HCEC 1CT (cell line): ENCODE results near the gene UQCC2.

Experiments
- DNase-seq: peaks from one replicate; pipeline ENCODE4 v3.0.0-alpha.2; 2017

UQCC2 gene

DNA sequence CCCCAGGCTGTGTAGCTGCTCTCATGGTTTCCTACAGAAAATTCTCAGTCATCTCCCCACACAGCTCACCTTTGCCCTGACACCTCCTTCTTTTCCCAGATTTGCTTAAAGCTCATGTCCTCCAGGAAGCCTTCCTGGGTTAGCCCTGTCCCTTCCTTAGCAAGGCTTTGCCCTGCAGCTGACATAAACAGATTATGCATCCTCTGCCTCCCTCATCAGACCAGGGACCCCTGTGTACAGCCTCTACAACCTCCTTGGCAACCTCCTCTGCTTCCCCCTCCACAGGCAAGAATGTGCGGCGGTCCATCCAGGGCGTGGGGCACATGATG, 39.8 kb downstream of the UQCC2 start:
- DNase-seq: no peak

GRCh38 chr6:33670971-33671743, 40.3 kb downstream of the UQCC2 start:
- no peak for DNase-seq

GRCh38 chr6:33670086-33670660, 41.3 kb downstream of the UQCC2 start:
- DNase-seq: no peak

GRCh38 chr6:33668914-33669313, 42.6 kb downstream of the UQCC2 start:
- no peak for DNase-seq

- DNase-seq: no peak
These were observed 43.2 kb downstream of the UQCC2 start for GRCh38 chr6:33668328-33668727.

- no peak for DNase-seq
These were observed 43.7 kb downstream of the UQCC2 start for GRCh38 chr6:33667776-33668175.

DNA sequence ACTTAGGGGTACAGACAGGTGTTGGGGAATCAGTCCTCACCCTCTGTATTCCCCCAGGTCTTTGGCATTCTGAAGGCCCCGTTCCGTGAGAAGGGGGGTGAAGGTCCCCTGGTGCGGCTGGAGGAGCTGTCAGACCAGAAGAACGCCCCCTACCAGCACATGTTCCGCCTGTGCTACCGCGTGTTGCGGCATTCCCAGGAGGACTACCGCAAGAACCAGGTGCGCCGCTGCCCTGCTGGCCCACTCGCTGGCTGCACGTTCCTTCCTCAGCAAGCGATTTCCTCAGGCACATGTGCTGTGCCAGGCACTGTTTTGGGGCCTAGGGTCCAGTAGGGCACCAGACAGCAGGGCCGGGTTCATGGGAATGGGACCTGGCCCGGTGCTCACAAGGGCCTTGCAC, 44.4 kb downstream of the UQCC2 start:
- DNase-seq: no peak

GRCh38 chr6:33665957-33666356, 45.5 kb downstream of the UQCC2 start:
- DNase-seq: no peak

GRCh38 chr6:33664506-33665057, 46.9 kb downstream of the UQCC2 start:
- DNase-seq: no peak

DNA sequence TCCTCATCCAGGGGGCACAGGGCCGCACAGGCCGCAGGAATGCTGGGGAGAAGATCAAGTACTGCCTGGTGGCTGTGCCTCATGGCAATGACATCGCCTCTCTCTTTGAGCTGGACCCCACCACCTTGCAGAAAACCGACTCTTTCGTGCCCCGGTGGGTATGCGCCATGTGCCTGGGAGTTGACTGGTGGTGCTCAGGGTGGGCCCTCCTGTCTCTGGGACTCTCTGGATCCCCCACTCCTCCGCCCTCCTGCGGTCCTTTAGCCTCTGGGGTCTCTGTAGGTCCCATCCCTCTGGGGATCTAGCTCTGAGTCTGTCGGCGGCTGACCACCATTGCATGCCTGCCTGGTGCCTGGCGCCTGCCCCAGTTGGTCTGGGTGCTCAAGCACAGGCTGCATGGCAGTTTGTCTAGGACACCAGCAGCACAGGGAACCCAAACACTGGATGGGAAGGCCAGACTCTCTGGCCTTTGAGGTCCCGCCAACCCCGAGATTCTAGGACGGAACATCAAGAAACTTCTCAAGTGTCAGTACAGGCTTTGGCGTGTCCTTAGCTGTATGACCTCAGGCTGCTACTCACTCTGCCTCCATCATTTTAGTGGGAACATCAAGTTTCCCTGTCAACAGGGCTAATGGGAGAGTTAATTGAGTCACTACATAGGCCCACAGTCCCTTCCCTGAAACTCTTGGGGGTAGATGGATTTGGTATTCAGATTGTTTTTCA, 47.6 kb downstream of the UQCC2 start:
- no peak for DNase-seq

DNA sequence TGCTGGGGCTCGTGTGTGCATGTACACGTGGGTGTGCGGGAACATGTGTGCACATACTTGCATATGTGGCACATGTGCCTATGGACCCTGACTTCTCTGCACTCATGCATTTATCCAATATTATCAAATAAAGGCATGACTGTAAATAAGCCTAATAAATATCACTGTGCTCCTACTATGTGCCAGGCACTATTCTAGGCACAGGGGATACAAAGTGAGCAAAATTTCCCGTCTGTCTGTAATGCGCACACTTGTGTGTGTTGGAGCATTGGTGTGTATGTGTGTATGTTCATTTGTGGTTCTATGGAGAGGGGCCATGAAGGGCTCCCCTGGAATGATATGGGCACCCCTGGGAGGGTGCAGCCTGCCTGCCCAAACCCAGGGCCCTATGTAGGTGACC, 48.5 kb downstream of the UQCC2 start:
- no peak for DNase-seq

DNA sequence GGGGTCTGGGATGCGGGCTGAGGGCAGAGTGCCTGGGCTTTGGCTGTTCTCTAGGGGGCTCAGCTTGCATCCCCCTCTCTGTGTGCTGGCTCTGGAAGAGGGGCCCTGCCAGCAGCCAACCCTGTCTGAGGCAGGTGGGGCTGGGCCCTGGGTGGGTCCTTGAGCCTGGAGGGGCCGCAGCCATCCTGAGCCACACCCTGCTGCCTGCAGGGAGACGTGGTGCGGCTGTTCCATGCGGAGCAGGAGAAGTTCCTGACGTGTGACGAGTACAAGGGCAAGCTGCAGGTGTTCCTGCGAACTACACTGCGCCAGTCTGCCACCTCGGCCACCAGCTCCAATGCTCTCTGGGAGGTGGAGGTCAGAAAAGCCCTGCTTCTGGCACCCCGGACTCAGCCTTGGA, 49.2 kb downstream of the UQCC2 start:
- DNase-seq: no peak

DNA sequence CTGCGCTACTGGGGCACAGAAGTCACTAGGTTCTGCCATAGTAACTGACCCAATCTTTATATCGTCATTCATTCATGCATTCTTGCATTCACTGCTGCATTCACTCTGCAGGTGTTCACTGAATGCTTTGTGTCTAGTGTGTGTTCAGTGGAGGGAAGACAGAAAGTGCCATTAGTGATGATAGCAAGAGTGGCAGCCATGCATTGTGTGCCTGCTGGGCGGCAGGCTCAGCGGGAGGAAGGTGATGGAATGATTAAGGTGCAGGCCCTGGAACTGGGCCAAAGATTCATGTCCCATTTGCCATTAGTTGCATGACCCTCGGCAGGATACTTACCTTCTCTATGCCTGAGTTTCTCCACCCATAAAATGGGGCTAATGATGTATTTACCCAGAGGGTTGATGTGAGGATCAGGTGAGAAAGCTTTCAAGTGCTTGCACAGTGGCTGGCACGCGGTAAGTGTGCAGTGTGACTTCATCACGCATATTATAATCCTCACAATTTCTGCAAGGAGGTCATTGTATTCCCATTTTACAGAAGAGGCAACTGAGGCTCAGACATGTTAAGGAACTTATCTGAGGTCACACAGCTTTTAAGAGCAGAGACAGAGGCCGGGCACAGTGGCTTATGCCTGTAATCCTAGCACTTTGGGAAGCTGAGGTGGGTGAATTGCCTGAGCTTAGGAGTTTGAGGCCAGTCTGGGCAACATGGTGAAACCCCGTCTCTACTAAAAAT, 50.2 kb downstream of the UQCC2 start:
- no peak for DNase-seq

GRCh38 chr6:33659986-33660385, 51.5 kb downstream of the UQCC2 start:
- DNase-seq: no peak

DNA sequence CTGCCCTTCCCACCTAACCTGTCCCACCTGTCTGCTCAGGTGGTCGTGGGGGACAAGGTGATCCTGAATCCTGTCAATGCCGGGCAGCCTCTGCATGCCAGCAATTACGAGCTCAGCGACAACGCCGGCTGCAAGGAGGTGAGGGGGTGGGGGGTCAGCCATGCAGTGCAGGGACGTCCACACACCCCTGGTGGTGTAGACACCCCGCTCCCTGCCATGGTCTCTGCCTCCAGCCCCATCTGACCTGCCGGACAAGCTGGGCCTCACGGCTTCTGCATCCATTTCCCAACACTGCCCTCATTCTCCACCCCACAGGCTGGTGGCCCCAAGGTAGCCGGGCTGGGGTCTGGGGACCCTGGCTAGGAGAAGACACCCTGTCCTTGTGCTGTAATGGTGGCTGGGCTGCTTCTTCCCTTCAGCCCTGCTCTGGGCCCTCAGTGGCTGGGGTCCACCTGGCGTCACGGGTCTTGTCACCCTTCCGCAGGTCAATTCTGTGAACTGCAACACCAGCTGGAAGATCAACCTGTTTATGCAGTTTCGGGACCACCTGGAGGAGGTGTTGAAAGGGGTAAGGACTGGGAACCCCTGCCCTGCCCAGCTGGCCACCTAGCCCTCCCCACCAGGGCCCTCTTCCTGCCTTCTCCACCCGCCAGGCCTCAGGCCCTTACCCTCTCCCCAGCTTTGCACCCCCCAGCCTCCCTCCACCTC, 52.4 kb downstream of the UQCC2 start:
- no peak for DNase-seq

GRCh38 chr6:33656844-33657243, 54.7 kb downstream of the UQCC2 start:
- no peak for DNase-seq

DNA sequence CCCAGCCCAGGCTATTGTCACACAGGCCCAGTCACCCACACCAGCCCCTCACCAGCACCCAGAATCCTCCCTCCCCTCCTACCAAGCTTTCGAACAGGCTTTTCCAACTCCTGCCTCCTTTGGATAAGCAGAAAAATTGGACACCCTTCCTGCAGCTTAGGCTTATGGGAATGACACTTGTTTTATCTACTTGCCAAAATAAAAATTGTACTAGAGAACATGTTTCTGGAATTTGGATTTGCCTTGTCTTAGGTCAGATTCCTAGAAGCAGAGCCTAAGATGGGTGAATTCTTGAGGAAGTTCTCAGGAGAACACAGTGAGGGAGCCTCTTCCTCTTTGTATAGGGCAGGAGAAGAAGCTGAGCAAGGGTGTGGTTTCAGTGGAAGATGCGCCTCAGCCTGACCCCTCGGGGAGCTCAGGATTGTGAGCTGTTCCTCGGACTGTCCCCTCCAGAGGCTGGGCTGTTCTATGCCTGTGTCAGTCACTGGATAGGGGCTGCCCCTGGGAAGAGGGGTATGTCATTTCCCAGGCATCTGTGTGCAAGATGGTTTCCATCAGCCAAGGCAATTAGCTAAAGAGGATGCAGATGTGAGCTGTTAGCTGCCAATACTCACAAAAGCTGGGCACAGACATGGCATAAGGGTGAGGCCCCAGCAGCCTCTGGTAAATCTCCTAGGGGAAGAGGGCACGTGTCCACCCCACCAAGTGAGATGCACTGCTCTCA, 56.5 kb downstream of the UQCC2 start:
- DNase-seq: no peak

DNA sequence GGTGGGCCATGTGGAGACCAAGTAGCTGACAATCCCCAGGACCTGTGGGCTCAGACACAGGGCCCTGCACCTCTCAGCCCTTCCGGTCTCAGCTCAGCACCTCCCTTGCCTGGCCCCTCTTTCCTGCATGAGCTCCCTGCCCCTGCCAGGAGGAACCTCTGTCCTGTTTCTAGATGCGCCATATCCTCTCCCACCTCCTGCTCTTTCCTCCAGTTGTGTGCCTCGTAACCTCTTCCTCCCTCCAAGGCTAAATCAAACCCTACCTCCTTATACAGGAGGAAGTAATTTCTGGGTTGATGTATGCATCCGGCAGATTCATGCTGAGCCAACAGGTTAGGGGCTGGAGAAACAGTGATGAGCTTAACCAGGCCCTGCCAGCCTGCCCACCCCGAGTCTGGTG, 59.5 kb downstream of the UQCC2 start:
- DNase-seq: no peak

- DNase-seq: no peak
These were observed 60.1 kb downstream of the UQCC2 start for GRCh38 chr6:33651403-33651802.
